Fibroblast of villous mesenchyme (primary cell): ENCODE measurements around the gene ZNF366. TPM values are rescaled to one million over a fixed set of nuclear protein-coding genes. Genes with fewer than 3 reads are reported as not detected.

Source experiments
- DNase-seq: peaks from one replicate; pipeline ENCODE4 v3.0.0-alpha.2; 2010; ENCODE audit warnings: low read depth
- H3K4me3 ChIP-seq: 2 replicates; pipeline ENCODE4 v1.5.1; 2011; ENCODE audit warnings: low read depth, mild to moderate bottlenecking, low read length
- total RNA-seq: library from RNA; depleted of rRNA; stranded (reverse); fragments of >200 nt; gene quantifications from 2 replicates; pipeline ENCODE4 v1.2.3, GENCODE V29; 2012
- TF ChIP-seq, protein P1 (sequence below): IDR thresholded peaks from 2 replicates; pipeline ENCODE4 v1.5.1; 2012; ENCODE audit warnings: low read depth, mild to moderate bottlenecking, low read length; ENCODE audit not compliant: insufficient read depth

ZNF366 gene, protein sequence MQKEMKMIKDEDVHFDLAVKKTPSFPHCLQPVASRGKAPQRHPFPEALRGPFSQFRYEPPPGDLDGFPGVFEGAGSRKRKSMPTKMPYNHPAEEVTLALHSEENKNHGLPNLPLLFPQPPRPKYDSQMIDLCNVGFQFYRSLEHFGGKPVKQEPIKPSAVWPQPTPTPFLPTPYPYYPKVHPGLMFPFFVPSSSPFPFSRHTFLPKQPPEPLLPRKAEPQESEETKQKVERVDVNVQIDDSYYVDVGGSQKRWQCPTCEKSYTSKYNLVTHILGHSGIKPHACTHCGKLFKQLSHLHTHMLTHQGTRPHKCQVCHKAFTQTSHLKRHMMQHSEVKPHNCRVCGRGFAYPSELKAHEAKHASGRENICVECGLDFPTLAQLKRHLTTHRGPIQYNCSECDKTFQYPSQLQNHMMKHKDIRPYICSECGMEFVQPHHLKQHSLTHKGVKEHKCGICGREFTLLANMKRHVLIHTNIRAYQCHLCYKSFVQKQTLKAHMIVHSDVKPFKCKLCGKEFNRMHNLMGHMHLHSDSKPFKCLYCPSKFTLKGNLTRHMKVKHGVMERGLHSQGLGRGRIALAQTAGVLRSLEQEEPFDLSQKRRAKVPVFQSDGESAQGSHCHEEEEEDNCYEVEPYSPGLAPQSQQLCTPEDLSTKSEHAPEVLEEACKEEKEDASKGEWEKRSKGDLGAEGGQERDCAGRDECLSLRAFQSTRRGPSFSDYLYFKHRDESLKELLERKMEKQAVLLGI
- under 0.01 TPM in 2 replicates for total RNA-seq

DNA sequence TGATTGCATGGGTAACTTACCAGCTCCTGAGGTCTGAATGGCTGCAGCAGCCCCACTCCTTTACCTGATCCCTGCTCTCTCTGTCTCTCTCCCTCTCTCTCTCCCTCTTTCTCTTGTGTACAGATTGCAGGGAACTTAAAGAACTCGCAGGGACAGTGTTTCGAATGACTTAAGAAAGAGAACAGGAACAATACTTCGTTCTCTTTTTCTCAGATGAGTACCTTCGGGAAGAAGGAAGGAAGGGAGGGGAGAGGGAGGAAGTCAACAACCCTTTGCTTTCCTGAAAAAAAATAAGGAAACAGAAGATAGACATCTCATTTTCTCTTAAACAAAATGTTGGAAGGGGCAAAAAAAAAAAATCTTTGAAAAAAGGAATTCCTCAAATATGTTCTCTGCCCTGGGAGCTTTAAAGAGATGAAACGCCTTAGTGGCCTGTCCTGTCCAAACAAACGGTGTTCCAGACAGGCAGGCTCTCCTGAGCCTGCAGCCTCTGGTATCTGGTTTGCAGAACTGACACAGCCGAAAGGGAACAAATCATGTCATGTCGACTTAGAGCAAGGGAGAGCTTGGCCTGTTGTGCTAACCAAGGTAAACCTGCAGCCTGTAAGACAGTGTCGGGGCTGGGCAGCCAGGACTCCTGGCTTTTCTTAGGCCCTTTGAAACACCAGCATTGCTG is at the start of gene ZNF366:
Gene ZNF366, minus strand, starts transcription at position 180 of the 676 bp plus-strand sequence. CDS start 45,914 bp downstream, outside the sequence.
- peak; percentile 34 for DNase-seq
- TF ChIP-seq, protein P1, sequence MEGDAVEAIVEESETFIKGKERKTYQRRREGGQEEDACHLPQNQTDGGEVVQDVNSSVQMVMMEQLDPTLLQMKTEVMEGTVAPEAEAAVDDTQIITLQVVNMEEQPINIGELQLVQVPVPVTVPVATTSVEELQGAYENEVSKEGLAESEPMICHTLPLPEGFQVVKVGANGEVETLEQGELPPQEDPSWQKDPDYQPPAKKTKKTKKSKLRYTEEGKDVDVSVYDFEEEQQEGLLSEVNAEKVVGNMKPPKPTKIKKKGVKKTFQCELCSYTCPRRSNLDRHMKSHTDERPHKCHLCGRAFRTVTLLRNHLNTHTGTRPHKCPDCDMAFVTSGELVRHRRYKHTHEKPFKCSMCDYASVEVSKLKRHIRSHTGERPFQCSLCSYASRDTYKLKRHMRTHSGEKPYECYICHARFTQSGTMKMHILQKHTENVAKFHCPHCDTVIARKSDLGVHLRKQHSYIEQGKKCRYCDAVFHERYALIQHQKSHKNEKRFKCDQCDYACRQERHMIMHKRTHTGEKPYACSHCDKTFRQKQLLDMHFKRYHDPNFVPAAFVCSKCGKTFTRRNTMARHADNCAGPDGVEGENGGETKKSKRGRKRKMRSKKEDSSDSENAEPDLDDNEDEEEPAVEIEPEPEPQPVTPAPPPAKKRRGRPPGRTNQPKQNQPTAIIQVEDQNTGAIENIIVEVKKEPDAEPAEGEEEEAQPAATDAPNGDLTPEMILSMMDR: no peak
- H3K4me3 ChIP-seq: no peak within 1 kb of the TSS

DNA sequence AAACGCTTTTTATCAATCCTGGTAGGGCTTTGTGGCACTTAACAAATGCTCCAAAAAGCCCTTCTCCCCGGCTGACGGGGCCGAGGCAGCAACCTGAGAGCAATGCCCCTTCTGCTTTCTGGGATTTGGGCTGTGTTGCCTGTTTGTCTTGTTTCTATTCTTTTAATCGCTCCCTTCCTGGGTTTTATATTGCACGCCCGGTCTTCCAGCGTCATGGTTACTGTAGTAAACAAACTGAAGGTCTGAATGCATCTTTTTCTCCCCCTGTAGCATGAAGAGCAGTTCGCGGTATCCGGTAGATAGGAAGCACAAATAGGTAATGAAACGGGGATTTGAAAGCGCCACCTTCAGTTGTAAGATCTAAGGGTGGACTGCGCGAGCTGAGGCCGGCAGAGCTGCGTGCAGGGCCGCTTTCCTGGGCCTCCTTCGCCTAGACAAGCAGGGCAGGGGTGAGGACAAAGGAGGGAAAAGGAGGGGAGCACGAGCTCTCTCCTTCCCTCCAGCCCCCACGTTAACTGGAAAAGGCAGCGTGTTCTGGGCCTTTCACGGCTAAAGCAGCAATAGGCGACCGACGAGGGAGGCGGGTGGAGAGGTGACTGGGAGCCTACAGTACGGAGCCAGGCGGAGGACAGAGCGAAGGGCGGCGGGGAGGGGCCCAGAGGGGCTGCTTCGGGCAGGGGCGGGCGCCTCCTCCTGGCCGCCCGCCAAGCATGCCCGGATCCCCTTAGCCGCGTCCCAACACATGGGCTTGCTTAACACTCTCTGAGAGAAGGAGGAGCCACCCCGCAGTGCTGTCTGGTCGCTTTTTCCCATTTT is 49.3 kb upstream of the ZNF366 start:
- peak; percentile 78 for DNase-seq
- H3K4me3 ChIP-seq: peak overlapping the region; percentile 38
- TF ChIP-seq, protein P1: no peak

DNA sequence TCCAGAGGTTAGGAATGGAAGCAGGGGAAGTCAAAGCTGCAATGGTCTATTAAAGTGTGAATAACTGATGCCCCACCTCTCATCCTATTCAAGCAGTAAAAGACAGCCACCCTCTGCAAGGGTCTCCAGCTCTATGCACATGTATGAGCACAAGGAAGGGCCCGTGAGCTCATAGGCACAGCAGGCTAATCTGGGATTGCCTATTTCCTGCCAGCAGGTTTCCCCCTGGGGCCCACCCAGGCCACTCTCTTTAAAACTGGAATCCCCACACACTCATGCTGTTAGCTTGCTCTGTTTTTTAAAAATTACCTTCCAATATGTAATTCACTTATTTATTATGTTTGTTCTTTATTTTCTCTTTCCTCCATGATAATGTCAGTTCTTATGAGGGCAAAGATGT is 48.7 kb upstream of the ZNF366 start:
- DNase-seq: no peak
- H3K4me3 ChIP-seq: no peak overlapping the region
- TF ChIP-seq, protein P1: no peak

DNA sequence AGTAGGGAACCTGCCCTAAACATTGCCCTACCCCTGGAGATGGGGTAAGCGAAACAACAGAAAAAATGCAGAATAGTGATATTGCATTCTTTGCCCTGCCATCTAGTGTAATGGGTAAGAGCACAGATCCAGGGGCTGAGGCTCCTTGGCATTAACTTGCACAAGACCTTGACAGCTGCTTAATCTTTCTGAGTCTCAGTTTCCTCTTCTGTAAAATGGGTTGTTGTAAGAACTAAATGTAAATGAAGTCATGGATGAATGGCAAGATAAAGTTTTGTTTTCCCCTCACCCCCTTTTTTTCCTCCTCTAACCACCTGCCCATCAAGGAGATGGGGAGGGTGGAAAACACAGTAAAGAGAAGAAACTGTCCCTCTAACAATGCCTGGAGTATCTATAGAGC is 47.7 kb upstream of the ZNF366 start:
- no peak overlapping the region for H3K4me3 ChIP-seq
- TF ChIP-seq, protein P1: no peak
- DNase-seq: no peak

DNA sequence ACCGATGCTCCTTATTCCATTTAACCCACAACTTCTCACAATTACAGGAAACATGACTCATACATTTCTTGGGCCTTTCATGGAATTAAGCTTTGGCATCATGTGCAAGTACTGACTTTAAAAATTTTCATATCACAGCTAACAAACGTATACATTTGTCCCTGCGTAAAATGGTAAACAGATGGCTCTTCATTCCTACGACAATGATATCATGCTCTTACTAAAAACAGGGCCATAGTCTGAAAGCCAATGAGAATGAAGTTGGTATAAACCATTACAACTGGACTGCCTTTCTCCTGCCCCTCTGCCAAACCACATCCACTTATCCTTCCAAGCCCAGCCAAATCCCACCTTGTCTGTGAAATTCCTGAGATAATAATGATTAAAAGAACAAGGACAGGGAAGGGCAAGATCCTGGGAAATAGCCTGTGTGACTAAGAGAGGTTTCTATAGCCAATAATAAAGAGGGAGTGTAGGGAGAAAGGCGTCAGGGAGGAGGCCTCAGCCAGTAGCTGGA is 44.9 kb upstream of the ZNF366 start:
- peak; percentile 63 for DNase-seq
- TF ChIP-seq, protein P1: no peak

DNA sequence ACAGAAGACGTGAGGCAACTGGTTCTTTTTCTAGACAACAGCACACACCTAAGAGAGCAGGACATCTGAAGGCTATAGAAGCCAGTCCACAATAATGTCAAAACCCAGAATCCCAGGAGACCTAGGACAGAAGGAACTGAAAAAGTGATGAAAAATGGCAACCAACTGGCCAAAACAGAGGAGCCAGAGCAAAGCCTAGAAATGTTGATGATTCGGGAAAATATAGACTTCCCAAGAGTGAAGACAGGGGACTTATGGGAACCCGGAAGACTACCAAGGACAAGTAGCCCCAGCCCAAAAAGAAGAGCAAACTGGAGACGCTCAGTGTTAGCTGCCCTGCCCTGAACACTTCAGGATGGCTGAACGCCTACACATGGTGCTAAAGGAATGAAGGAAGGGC is 43.4 kb upstream of the ZNF366 start:
- TF ChIP-seq, protein P1: no peak
- no peak for DNase-seq
- H3K4me3 ChIP-seq: no peak overlapping the region

More for the DNA sequence above, 44.9 kb upstream of the ZNF366 start:
- H3K4me3 ChIP-seq: no peak overlapping the region
